ENCODE data around the gene COLEC11.

GRCh38 chr2:3669656-3670055 lies 74.7 kb downstream of the COLEC11 start:
- TF ChIP-seq SMAD4 (CRISPR knock-in tag; IDR thresholded peaks at IDR 0.05) (no peak), FOXP1 (CRISPR knock-in tag; IDR thresholded peaks at IDR 0.05; ENCODE audit: borderline replicate concordance) (no peak), CBFB (CRISPR knock-in tag; IDR thresholded peaks at IDR 0.05; ENCODE audit: low read depth) (no peak)
